ENCODE data around the gene SNED1. TPM values are rescaled to one million over a fixed set of nuclear protein-coding genes. Genes with fewer than 3 reads are reported as not detected.

Gene SNED1
- total RNA-seq, 1 experiment from 2014 or later, result 3.2 TPM

- TF ChIP-seq ARID4B (CRISPR knock-in tag; IDR thresholded peaks at IDR 0.05; ENCODE audit: borderline replicate concordance), result no peak
These were observed 45.2 kb downstream of the SNED1 start (continued) for GRCh38 chr2:241043581-241043980.

- no peak for ATAC-seq
These were observed 49.0 kb downstream of the SNED1 start for GRCh38 chr2:241047253-241048010.

More at GRCh38 chr2:241047253-241048010, 49.0 kb downstream of the SNED1 start:
- CTCF ChIA-PET, result no interaction called here
- POLR2A ChIA-PET, result no interaction called here
- no peak overlapping the region for H3K4me3 Mint-ChIP-seq
- 0 out of 2 replicates have a peak, but pooled peaks cover 3% of the 10 kb centered on the region for H3K36me3 Mint-ChIP-seq
- H3K9me3 Mint-ChIP-seq, result peaks cover 14% of the 10 kb centered on the region
- TF ChIP-seq ZSCAN18 (CRISPR knock-in tag; IDR thresholded peaks at IDR 0.05) (no peak), SOX15 (CRISPR knock-in tag; IDR thresholded peaks at IDR 0.05) (no peak), ZNF317 (CRISPR knock-in tag; IDR thresholded peaks at IDR 0.05; ENCODE audit: borderline replicate concordance, low read depth) (no peak), MXD4 (CRISPR knock-in tag; IDR thresholded peaks at IDR 0.05; ENCODE audit: borderline replicate concordance) (no peak), USF2 (CRISPR knock-in tag; IDR thresholded peaks at IDR 0.05) (no peak), HMGXB4 (CRISPR knock-in tag; IDR thresholded peaks at IDR 0.05) (no peak), GRHL2 (CRISPR knock-in tag; IDR thresholded peaks at IDR 0.05; ENCODE audit: insufficient replicate concordance, severe bottlenecking) (no peak), JAZF1 (CRISPR knock-in tag; IDR thresholded peaks at IDR 0.05) (no peak), CREB1 (CRISPR knock-in tag; IDR thresholded peaks at IDR 0.05) (no peak), ZNF671 (CRISPR knock-in tag; IDR thresholded peaks at IDR 0.05) (no peak), OVOL2 (CRISPR knock-in tag; IDR thresholded peaks at IDR 0.05; ENCODE audit: borderline replicate concordance) (no peak), IRF2 (CRISPR knock-in tag; IDR thresholded peaks at IDR 0.05; ENCODE audit: borderline replicate concordance, low read depth) (no peak)
- no peaks in the 10 kb centered on the region for H3K4me1 Mint-ChIP-seq
- H3K27me3 Mint-ChIP-seq (ENCODE audit: low read depth), result no peaks in the 10 kb centered on the region; the same call in none of the 2 replicates
- H3K27ac Mint-ChIP-seq, result no peak overlapping the region
- DNase-seq (ENCODE audit: low spot score), result no peak
